ENCODE measurements around the gene CPPED1. TPM values are rescaled to one million over a fixed set of nuclear protein-coding genes. Genes with fewer than 3 reads are reported as not detected.

The CPPED1 gene

Small RNA genes within 50 kb of the gene (small RNA-seq; reads per million reads assigned to genes)
- gene MIR4718 (ENCODE audit: low read depth) (not detected), gene RF00443 (ENCODE audit: low read depth) (not detected)

All from mesenchymal stem cell (in vitro differentiated cells and primary cell).